Keratinocyte (primary cell): ENCODE data around the gene LMNA. TPM values are rescaled to one million over a fixed set of nuclear protein-coding genes. Genes with fewer than 3 reads are reported as not detected.
A peak's percentile ranks its signal among the peaks of the same experiment; 100 is the strongest.

Experiments
- DNase-seq: peaks from one replicate; pipeline ENCODE4 v3.0.0-alpha.2; 2011; ENCODE audit warnings: low read depth, missing footprints, low spot score
- FAIRE-seq: peaks from 2 replicates; lab custom pipeline; 2011; peaks lifted over from hg19 to GRCh38; lab: Jason Lieb, UNC
- H2AFZ ChIP-seq: 2 replicates; pipeline ENCODE4 v1.6.0; 2012; ENCODE audit warnings: low read length, control low read depth, inconsistent platforms; ENCODE audit not compliant: control insufficient read depth
- H3K27ac ChIP-seq: 2 replicates; pipeline ENCODE4 v1.5.1; 2011; ENCODE audit warnings: low read length; ENCODE audit not compliant: control insufficient read depth, insufficient read depth
- H3K27me3 ChIP-seq: 3 replicates; pipeline ENCODE4 v1.6.0; 2011; ENCODE audit warnings: low read length; ENCODE audit not compliant: control insufficient read depth, insufficient read depth; ENCODE audit errors: extremely low read depth
- H3K36me3 ChIP-seq, 2 experiments: 2 replicates in 1 of 2; 3 replicates in 1 of 2; pipeline ENCODE4 v1.5.1; 2011; ENCODE audit warnings: low read length in 2 of 2, mild to moderate bottlenecking in 1 of 2; ENCODE audit not compliant: control insufficient read depth in 2 of 2, insufficient read depth in 2 of 2; ENCODE audit errors: extremely low read depth in 1 of 2
- H3K4me1 ChIP-seq: 3 replicates; pipeline ENCODE4 v1.5.1; 2011; ENCODE audit warnings: low read length; ENCODE audit not compliant: control insufficient read depth, insufficient read depth; ENCODE audit errors: extremely low read depth
- H3K4me2 ChIP-seq: 3 replicates; pipeline ENCODE4 v1.6.0; 2011; ENCODE audit warnings: low read depth, low read length; ENCODE audit not compliant: control insufficient read depth, insufficient read depth; ENCODE audit errors: extremely low read depth
- H3K4me3 ChIP-seq, 3 experiments: fragments of 200-600 bp in 1 of 3; sonication (generic) in 1 of 3; 2 replicates in 2 of 3; 3 replicates in 1 of 3; pipeline ENCODE4 v1.5.1; 2011 to 2016; ENCODE audit warnings: low read length in 3 of 3, mild to moderate bottlenecking in 3 of 3, control low read depth in 2 of 3, inconsistent platforms in 1 of 3, low read depth in 1 of 3, mixed read lengths in 1 of 3, mixed run types in 1 of 3, moderate library complexity in 1 of 3; ENCODE audit not compliant: control insufficient read depth in 2 of 3, insufficient read depth in 2 of 3; ENCODE audit errors: extremely low read depth in 1 of 3
- H3K79me2 ChIP-seq: 2 replicates; pipeline ENCODE4 v1.6.0; 2012; ENCODE audit warnings: low read length; ENCODE audit not compliant: control insufficient read depth, insufficient read depth
- H3K9ac ChIP-seq: 3 replicates; pipeline ENCODE4 v1.6.0; 2011; ENCODE audit warnings: low read length; ENCODE audit not compliant: control insufficient read depth, insufficient read depth; ENCODE audit errors: extremely low read depth
- H3K9me1 ChIP-seq: 3 replicates; pipeline ENCODE4 v1.6.0; 2011; ENCODE audit warnings: low read length; ENCODE audit not compliant: control insufficient read depth, insufficient read depth; ENCODE audit errors: extremely low read depth
- H3K9me3 ChIP-seq: 2 replicates; pipeline ENCODE4 v1.5.1; 2012; ENCODE audit warnings: low read depth, low read length; ENCODE audit not compliant: control insufficient read depth
- H4K20me1 ChIP-seq: 3 replicates; pipeline ENCODE4 v1.6.0; 2011; ENCODE audit warnings: low read length; ENCODE audit not compliant: control insufficient read depth, insufficient read depth; ENCODE audit errors: extremely low read depth
- CTCF ChIP-seq, 3 experiments: IDR thresholded peaks in 1 of 3; conservative IDR thresholded peaks in 1 of 3; optimal IDR thresholded peaks in 1 of 3; 2 replicates in 2 of 3; 3 replicates in 1 of 3; pipeline versions ENCODE3 to v1.5.1; 2011; ENCODE audit warnings: low read length in 3 of 3, mild to moderate bottlenecking in 3 of 3, moderate library complexity in 2 of 3, control low read depth in 1 of 3, inconsistent platforms in 1 of 3; ENCODE audit not compliant: insufficient read depth in 2 of 3; ENCODE audit errors: extremely low read depth in 1 of 3
- EZH2 ChIP-seq: IDR thresholded peaks from one replicate; pipeline ENCODE4 v1.6.1; 2012; ENCODE audit warnings: inconsistent platforms, mild to moderate bottlenecking, low read length, moderate library complexity
- dilution Hi-C: fragments of 300-500 bp; cut with MboI; formaldehyde crosslinking; loops from one replicate; pipeline ENCODE4 v1.7.0; 2020; ENCODE audit warnings: low sequenced_read_pairs; ENCODE audit not compliant: extremely low pct_ligation_motif_present
- polyA plus RNA-seq, 5 experiments: library from polyadenylated mRNA; depleted of rRNA in 3 of 5; stranded (reverse) in 3 of 5; stranded (forward) in 1 of 5; unstranded in 1 of 5; fragments of >200 nt; gene quantifications; 1 replicate in 1 of 5; 2 replicates in 3 of 5; 3 replicates in 1 of 5; pipeline versions ENCODE4 v1.2.1 to v1.2.3, GENCODE V29; 2011 to 2012; ENCODE audit warnings: missing spikeins in 2 of 5, low read depth in 1 of 5, low replicate concordance in 1 of 5

LMNA gene
- polyA plus RNA-seq, 1 donor (not counting 4 experiments of a cell fraction or from before 2014, with no cell fraction given), result 444 TPM

- FAIRE-seq, result no peak
- Histone ChIP-seq H3K9ac (peak overlapping the region; percentile 86), H2AFZ (no peak overlapping the region), H3K36me3 (peaks cover 5 to 32% of the 10 kb centered on the region in 2 experiments), H3K4me2 (peak overlapping the region; percentile 75), H3K9me3 (no peaks in the 10 kb centered on the region), H3K4me1 (peaks cover 91% of the 10 kb centered on the region), H3K79me2 (peaks cover 77% of the 10 kb centered on the region), H3K27me3 (no peaks in the 10 kb centered on the region), H3K27ac (peak overlapping the region; percentile 97), H3K9me1 (no peaks in the 10 kb centered on the region), H4K20me1 (peaks cover 5% of the 10 kb centered on the region), H3K4me3 (peak overlapping the region in 2 of 3 experiments; percentile 19 to 49)
- dilution Hi-C loops, result no loop called here
- DNase-seq, result peak; percentile 90
- peak; percentile 48 to 61 (median 57) for TF ChIP-seq CTCF (optimal IDR thresholded peaks at IDR 0.05 in 1 of 3, IDR thresholded peaks at IDR 0.05 in 1 of 3, conservative IDR thresholded peaks at IDR 0.05 in 1 of 3; ENCODE audit: extremely low read depth in 1 of 3, insufficient read depth in 2 of 3, low read length in 3 of 3)
- TF ChIP-seq EZH2, result no peak
Measured at GRCh38 chr1:156126043-156126629, 11.6 kb downstream of the LMNA start.

DNA sequence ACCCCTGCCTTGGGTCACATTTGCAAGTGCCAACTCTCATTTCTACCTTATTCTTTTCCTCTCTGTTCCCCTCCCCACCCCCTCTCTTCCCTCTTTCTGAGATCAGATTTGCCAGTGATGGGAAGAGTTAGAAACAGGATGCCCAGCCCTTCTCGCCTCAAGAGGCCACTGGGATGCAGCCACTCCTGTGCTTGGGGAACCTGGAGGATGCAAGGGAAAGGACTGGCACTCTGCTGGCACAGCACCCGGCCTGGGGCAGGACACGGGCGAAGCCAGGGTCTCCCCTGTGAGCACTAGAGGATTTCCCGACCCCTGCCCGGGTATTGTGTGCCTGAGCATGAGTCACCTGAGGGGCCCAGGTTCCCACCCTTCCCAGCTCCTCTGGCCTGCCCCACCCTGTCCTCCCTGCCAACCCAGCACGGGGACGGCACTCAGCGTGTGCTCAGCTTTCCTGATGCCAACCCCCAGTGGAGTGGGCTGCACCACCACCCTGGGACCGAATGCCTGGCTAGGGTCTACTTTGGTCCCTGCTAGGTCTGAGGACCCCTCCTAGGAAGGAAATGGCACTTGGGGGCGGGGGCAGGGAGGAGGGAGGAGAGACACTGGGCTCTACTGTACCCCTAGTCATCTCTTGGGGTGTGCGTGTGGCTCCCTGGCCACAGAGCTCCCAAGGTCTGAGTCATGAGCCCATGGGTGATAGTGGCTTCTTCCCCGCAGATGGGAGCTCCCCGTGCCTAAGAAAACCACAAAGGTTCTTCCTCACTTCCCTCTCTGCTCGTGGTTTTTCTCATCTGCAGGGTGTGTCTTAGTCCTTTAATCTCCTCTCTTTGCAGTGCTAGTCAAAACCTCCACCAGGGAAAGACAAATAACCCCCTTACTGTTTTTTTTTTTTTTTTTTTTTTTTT lies 12.4 kb downstream of the LMNA start:
- Histone ChIP-seq H3K9me1 (no peaks in the 10 kb centered on the region), H3K27ac (peak overlapping the region; percentile 97), H3K4me1 (peaks cover 84% of the 10 kb centered on the region), H4K20me1 (peaks cover 5% of the 10 kb centered on the region), H3K36me3 (peaks cover 8 to 33% of the 10 kb centered on the region in 2 experiments), H2AFZ (no peak overlapping the region), H3K4me3 (peak overlapping the region; percentile 9 to 33 (median 19)), H3K27me3 (no peaks in the 10 kb centered on the region), H3K9ac (peak overlapping the region; percentile 86), H3K79me2 (peaks cover 77% of the 10 kb centered on the region), H3K9me3 (no peaks in the 10 kb centered on the region), H3K4me2 (peak overlapping the region; percentile 75)
- DNase-seq (no peak), FAIRE-seq (peak; percentile 26)
- dilution Hi-C loops, result no loop called here
- TF ChIP-seq CTCF (optimal IDR thresholded peaks at IDR 0.05 in 1 of 3, IDR thresholded peaks at IDR 0.05 in 1 of 3, conservative IDR thresholded peaks at IDR 0.05 in 1 of 3; ENCODE audit: extremely low read depth in 1 of 3, insufficient read depth in 2 of 3, low read length in 3 of 3), result no peak
- no peak for TF ChIP-seq EZH2
